Middle frontal gyrus (tissue), 1 donor: Measurements from ENCODE around the gene SYT4.
A peak's percentile ranks its signal among the peaks of the same experiment; 100 is the strongest.
"Not testable (repeated sequence)": the region's sequence is repeated elsewhere in the genome, so short reads cannot be mapped to it uniquely, and the experiment has no call there.

Source experiments
- DNase-seq: peaks from one replicate; pipeline ENCODE4 v3.0.0-alpha.2; 2015; ENCODE audit warnings: low spot score; ENCODE audit errors: extremely low spot score

Gene SYT4

GRCh38 chr18:43277164-43277600 is at the start of gene SYT4:
SYT4 (minus strand) TSS chr18:43277490; CDS start chr18:43277281, 209 bp downstream.
- peak; percentile 69 for DNase-seq

- no peak for DNase-seq
Observed at GRCh38 chr18:43322132-43322531, 44.8 kb upstream of the SYT4 start.

GRCh38 chr18:43314941-43315340 is 37.7 kb upstream of the SYT4 start:
- DNase-seq, result no peak

GRCh38 chr18:43312891-43313290 is 35.6 kb upstream of the SYT4 start:
- no peak for DNase-seq

- DNase-seq, result no peak
Observed at GRCh38 chr18:43310239-43310638, 32.9 kb upstream of the SYT4 start.

- DNase-seq, result no peak
Observed at GRCh38 chr18:43303376-43303775, 26.1 kb upstream of the SYT4 start.

GRCh38 chr18:43286187-43286586 is 8.9 kb upstream of the SYT4 start:
- DNase-seq, result not testable (repeated sequence)

GRCh38 chr18:43283299-43283698 is 6.0 kb upstream of the SYT4 start:
- DNase-seq, result no peak

- peak; percentile 50 for DNase-seq
Observed at GRCh38 chr18:43279015-43279744, 1.9 kb upstream of the SYT4 start.

GRCh38 chr18:43278355-43278754 is 1.1 kb upstream of the SYT4 start:
- DNase-seq, result no peak

GRCh38 chr18:43276491-43276890 is 799 bp downstream of the SYT4 start:
- DNase-seq, result no peak

- DNase-seq, result no peak
Observed at GRCh38 chr18:43275546-43275945, 1.7 kb downstream of the SYT4 start.

GRCh38 chr18:43274526-43274925 is 2.8 kb downstream of the SYT4 start:
- DNase-seq, result no peak

- DNase-seq, result no peak
Observed at GRCh38 chr18:43271593-43272432, 5.5 kb downstream of the SYT4 start.

GRCh38 chr18:43267818-43268217 is 9.5 kb downstream of the SYT4 start:
- DNase-seq, result no peak

- DNase-seq, result no peak
Observed at GRCh38 chr18:43265465-43265864, 11.8 kb downstream of the SYT4 start.

- no peak for DNase-seq
Observed at GRCh38 chr18:43248610-43249249, 28.6 kb downstream of the SYT4 start.

GRCh38 chr18:43247944-43248343 is 29.3 kb downstream of the SYT4 start:
- no peak for DNase-seq

- no peak for DNase-seq
Observed at GRCh38 chr18:43238429-43238828, 38.9 kb downstream of the SYT4 start.

GRCh38 chr18:43236921-43237320 is 40.4 kb downstream of the SYT4 start:
- no peak for DNase-seq

- DNase-seq, result no peak
Observed at GRCh38 chr18:43234889-43235288, 42.4 kb downstream of the SYT4 start.

- DNase-seq, result no peak
Observed at GRCh38 chr18:43222501-43222900, 54.8 kb downstream of the SYT4 start.
